Astrocyte of the cerebellum (primary cell): ENCODE measurements around the gene SHOX.
"Not testable (repeated sequence)": the region's sequence is repeated elsewhere in the genome, so short reads cannot be mapped to it uniquely, and the experiment has no call there.

Experiments used
- DNase-seq: peaks from one replicate; pipeline ENCODE4 v3.0.0-alpha.2; 2011; ENCODE audit warnings: low read depth
- H3K4me3 ChIP-seq: 2 replicates; pipeline ENCODE4 v1.5.1; 2011; ENCODE audit warnings: mild to moderate bottlenecking, low read depth, low read length, moderate library complexity
- in situ Hi-C: cut with HindIII; loops from 2 replicates; pipeline ENCODE4 v1.10.0; 2017; ENCODE audit warnings: low sequenced_read_pairs
- TF ChIP-seq, protein P1 (sequence below): IDR thresholded peaks from 2 replicates; pipeline ENCODE4 v1.5.1; 2012; ENCODE audit warnings: low read length, low read depth, moderate library complexity, mild to moderate bottlenecking; ENCODE audit errors: missing control alignments

SHOX gene

GRCh38 chrX:618761-619450 lies 11.7 kb upstream of the SHOX start:
- no peak for DNase-seq
- H3K4me3 ChIP-seq = no peak overlapping the region
- TF ChIP-seq, protein P1, sequence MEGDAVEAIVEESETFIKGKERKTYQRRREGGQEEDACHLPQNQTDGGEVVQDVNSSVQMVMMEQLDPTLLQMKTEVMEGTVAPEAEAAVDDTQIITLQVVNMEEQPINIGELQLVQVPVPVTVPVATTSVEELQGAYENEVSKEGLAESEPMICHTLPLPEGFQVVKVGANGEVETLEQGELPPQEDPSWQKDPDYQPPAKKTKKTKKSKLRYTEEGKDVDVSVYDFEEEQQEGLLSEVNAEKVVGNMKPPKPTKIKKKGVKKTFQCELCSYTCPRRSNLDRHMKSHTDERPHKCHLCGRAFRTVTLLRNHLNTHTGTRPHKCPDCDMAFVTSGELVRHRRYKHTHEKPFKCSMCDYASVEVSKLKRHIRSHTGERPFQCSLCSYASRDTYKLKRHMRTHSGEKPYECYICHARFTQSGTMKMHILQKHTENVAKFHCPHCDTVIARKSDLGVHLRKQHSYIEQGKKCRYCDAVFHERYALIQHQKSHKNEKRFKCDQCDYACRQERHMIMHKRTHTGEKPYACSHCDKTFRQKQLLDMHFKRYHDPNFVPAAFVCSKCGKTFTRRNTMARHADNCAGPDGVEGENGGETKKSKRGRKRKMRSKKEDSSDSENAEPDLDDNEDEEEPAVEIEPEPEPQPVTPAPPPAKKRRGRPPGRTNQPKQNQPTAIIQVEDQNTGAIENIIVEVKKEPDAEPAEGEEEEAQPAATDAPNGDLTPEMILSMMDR = no peak
- in situ Hi-C loops = no loop called here

- no peak for DNase-seq
- TF ChIP-seq, protein P1 = no peak
- in situ Hi-C loops = no loop called here
- H3K4me3 ChIP-seq = no peak overlapping the region
These were observed 11.2 kb upstream of the SHOX start for GRCh38 chrX:619451-619811.

DNA sequence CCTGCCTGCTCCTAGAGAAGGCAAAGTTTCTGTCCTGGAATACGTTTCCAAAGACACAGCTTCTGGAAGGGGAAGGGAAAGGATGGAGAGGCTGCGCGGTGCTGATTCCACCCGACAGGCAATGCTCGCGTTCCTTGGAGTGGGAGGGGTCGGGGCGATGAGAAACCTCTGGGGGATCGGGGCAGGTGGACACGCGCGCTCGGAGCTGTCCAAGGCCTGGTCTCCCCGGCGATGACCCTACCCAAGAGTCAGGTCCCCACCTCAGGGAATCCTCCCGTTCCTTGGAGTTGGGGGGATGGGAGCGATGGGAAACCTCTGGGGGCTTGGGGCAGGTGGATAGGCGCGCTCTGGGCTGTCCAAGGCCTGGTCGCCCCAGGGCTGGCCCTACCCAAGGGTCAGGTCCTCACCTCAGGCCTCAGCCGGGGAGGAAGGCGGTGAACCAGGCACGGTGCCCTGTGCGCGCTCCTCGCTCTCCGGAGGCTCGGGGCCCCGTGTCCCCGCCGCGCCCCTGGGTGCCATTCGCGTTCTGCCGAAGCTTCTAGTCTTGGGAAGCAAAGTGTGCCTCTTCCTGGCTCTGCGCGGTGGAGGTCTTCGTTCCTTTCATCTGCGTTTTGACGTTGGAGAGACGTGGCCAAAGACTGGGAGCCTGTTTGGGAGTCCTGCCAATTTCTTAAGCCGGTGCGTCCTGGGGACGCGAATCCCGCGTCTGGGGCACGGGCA lies 10.6 kb upstream of the SHOX start:
- DNase-seq = no peak
- in situ Hi-C loops = no loop called here
- no peak overlapping the region for H3K4me3 ChIP-seq
- TF ChIP-seq, protein P1 = no peak

DNA sequence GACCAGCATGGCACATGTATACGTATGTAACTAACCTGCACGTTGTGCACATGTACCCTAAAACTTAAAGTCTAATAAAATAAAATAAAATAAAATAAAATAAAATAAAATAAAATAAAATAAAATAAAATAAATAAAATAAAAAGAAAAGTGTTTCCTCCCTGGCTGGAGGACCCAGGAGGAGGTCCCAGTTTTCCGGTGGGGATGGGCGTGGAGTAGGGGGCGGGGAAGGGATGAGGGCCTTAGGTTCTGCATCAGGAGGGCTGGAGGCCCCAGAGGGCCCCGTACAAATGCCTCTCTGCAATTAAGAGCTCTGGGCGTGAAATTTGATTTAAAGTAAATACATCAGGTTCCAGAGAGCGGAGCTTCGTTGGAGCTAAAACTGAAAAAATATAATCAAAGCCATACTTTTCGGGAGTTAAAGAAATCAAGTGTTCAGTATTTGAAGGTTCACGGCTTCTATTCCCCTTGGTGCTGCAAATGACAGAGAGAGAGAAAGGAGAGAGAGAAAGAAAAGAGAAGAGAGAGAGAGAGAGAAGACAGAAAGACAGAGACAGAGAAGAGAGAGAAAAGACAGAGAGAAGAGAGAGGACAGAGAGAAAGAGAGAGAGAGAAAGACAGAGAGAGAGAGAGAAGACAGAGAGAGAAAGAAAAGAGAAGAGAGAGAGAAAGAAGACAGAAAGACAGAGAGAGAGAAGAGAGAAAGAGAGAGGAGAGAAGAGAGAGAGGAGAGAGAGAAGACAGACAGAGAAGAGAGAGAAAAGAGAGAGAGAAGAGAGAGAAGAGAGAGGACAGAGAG lies 8.7 kb upstream of the SHOX start:
- DNase-seq = no peak
- TF ChIP-seq, protein P1 = no peak
- H3K4me3 ChIP-seq = no peak overlapping the region
- in situ Hi-C loops = no loop called here

DNA sequence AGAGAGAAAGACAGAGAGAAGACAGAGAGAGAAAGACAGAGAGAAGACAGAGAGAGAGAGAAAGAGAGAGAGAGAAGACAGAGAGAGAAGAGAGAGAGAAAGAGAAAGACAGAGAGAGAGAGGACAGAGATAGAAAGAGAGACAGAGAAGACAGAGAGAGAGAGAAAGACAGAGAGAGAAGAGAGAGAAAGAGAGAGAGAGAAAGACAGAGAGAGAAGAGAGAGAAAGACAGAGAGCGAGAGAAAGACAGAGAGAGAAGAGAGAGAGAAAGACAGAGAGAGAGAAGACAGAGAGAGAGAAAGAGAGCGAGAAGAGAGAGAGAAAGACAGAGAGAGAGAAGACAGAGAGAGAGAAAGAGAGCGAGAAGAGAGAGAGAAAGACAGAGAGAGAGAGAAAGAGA lies 7.8 kb upstream of the SHOX start:
- in situ Hi-C loops, DNase-seq, H3K4me3 ChIP-seq: not testable (repeated sequence)

GRCh38 chrX:623268-623598 lies 7.4 kb upstream of the SHOX start:
- TF ChIP-seq, protein P1 = no peak
- in situ Hi-C loops = no loop called here
- H3K4me3 ChIP-seq = no peak overlapping the region
- no peak for DNase-seq

- TF ChIP-seq, protein P1 = no peak
- in situ Hi-C loops = no loop called here
- no peak overlapping the region for H3K4me3 ChIP-seq
- DNase-seq = no peak
These were observed 6.8 kb upstream of the SHOX start for GRCh38 chrX:623599-624315.
